Measurements from ENCODE around the gene NUP62.

DNA sequence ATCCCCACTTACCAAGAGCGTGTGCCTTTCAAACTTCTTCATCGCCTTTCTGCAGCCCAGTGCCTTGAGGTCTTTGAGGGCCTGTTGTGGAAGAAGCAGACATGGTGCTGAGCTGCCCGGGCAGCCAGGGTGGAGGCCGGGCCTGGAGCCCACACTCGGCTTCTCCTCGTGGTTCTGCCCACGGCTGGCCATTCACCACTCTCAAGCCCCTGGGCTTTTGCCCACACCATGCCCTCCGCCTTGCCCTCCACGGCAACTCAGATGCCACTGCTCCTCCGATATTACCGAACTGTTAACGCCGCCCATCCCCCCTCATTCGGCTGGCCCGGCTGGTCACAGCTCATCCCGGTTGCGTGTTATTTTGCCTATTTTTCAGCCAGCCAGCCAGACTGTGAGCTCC, 37.9 kb downstream of the NUP62 start:
- TF ChIP-seq GATA3 (IDR thresholded peaks at IDR 0.05; ENCODE audit: low read depth, low read length) = no peak
- TF ChIP-seq GATA2 (IDR thresholded peaks at IDR 0.05; ENCODE audit: low read depth, low read length) = no peak
